ENCODE results near the gene CTDSPL.

DNA sequence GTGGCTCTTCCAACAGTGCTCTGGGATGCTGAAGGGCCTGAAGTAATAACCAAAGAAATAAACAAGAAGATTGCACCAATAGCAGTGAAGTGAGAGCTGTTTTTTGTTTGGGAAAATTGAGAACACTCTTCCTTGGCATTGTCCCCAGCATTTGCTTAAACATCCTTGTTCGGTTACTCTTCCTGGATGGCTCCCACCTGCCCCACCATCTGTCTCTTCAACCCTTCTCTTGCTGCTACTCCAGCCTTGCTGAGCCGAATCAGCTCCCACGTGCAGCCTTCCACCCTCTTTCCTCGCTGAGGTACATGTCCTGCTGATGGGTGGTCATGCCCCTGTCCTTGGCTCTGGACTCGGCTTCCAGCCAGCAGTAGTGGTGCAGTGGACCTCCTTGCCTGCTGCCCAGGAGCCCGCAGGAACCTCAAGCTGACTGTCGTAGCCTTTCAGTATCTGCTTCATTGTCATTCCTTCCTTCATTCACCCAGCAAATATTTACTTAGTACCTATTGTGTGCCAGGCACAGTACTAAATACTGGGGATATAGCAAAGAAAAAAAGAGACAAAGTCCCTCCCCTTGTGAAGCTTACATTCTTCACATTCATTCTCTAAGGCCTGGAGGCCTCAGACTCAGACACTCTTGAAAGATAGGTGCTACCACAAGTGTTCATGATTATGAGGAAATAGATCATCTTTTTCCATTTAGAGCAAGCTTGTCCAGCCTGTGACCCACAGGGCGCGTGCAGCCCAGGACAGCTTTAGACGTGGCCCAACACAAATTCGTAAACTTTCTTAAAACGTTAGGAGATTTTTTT is 111.8 kb downstream of the CTDSPL start:
- TF ChIP-seq CTCF (IDR thresholded peaks at IDR 0.05) (no peak), POLR2A (IDR thresholded peaks at IDR 0.05) (no peak)
